Skeletal muscle tissue (tissue), 4 donors: ENCODE results near the gene TOR1B. TPM values are rescaled to one million over a fixed set of nuclear protein-coding genes. Genes with fewer than 3 reads are reported as not detected.

ENCODE experiments used
- H3K27ac ChIP-seq: one replicate; pipeline ENCODE4 v1.7.0; 2013; ENCODE audit warnings: mild to moderate bottlenecking, low read depth, low read length, inconsistent platforms
- H3K27me3 ChIP-seq, 3 donors: one replicate each; pipeline ENCODE4 v1.7.0; 2013; ENCODE audit warnings: low read length in 3 of 3; ENCODE audit not compliant: control insufficient read depth in 3 of 3, insufficient read depth in 3 of 3
- H3K36me3 ChIP-seq, 3 donors: one replicate each; pipeline ENCODE4 v1.7.0; 2013; ENCODE audit warnings: low read length in 3 of 3; ENCODE audit not compliant: control insufficient read depth in 3 of 3, insufficient read depth in 3 of 3
- H3K4me1 ChIP-seq, 3 donors: one replicate each; pipeline ENCODE4 v1.7.0; 2013; ENCODE audit warnings: low read length in 3 of 3, mild to moderate bottlenecking in 3 of 3; ENCODE audit not compliant: control insufficient read depth in 3 of 3, insufficient read depth in 3 of 3
- H3K4me3 ChIP-seq, 3 donors: one replicate each; pipeline ENCODE4 v1.7.0; 2013; ENCODE audit warnings: low read length in 3 of 3
- H3K9ac ChIP-seq, 3 donors: one replicate each; pipeline ENCODE4 v1.7.0; 2013; ENCODE audit warnings: low read length in 3 of 3, mild to moderate bottlenecking in 3 of 3, moderate library complexity in 2 of 3, low read depth in 1 of 3
- H3K9me3 ChIP-seq, 3 donors: one replicate each; pipeline ENCODE4 v1.7.0; 2013; ENCODE audit warnings: low read length in 3 of 3; ENCODE audit not compliant: control insufficient read depth in 3 of 3
- total RNA-seq: library from RNA; depleted of rRNA; stranded (reverse); fragments of >200 nt; gene quantifications from one replicate; pipeline ENCODE4 v1.2.3, GENCODE V29; 2014
- donor health status: Osteomylitis.

Gene TOR1B
- total RNA-seq, 1 donor from 2014 or later: 15.7 TPM

- no peaks in the 10 kb centered on the region for H3K27me3 ChIP-seq
- H3K9ac ChIP-seq: peak overlapping the region; percentile 85 to 95 (median 91)
- peaks cover 16 to 30% (median 28%) of the 10 kb centered on the region in 3 donors for H3K36me3 ChIP-seq
- H3K4me1 ChIP-seq: peaks cover 22 to 41% (median 24%) of the 10 kb centered on the region in 3 donors
- H3K4me3 ChIP-seq: peak overlapping the region; percentile 82 to 99 (median 91)
- peak overlapping the region; percentile 81 for H3K27ac ChIP-seq
- no peaks in the 10 kb centered on the region for H3K9me3 ChIP-seq
Observed at GRCh38 chr9:129835860-129836223, 32.9 kb downstream of the TOR1B start.

- Histone ChIP-seq H3K4me3 (peak overlapping the region; percentile 82 to 99 (median 91)), H3K27ac (peak overlapping the region; percentile 81), H3K4me1 (peaks cover 22 to 41% (median 24%) of the 10 kb centered on the region in 3 donors), H3K9me3 (no peaks in the 10 kb centered on the region), H3K27me3 (no peaks in the 10 kb centered on the region), H3K9ac (peak overlapping the region; percentile 85 to 95 (median 91)), H3K36me3 (peaks cover 15 to 26% (median 25%) of the 10 kb centered on the region in 3 donors)
Observed at GRCh38 chr9:129836311-129837007, 33.5 kb downstream of the TOR1B start.

- Histone ChIP-seq H3K9me3 (no peaks in the 10 kb centered on the region), H3K4me1 (peaks cover 22 to 39% (median 24%) of the 10 kb centered on the region in 3 donors), H3K9ac (peak overlapping the region in 1 of 3 donors; percentile 1), H3K4me3 (no peak overlapping the region), H3K36me3 (peaks cover 7 to 12% (median 8%) of the 10 kb centered on the region in 3 donors), H3K27ac (no peak overlapping the region), H3K27me3 (no peaks in the 10 kb centered on the region)
Observed at GRCh38 chr9:129838707-129839259, 35.8 kb downstream of the TOR1B start.

- Histone ChIP-seq H3K4me1 (peaks cover 17 to 33% (median 18%) of the 10 kb centered on the region in 3 donors), H3K27ac (no peak overlapping the region), H3K27me3 (no peaks in the 10 kb centered on the region), H3K9me3 (no peaks in the 10 kb centered on the region), H3K36me3 (peaks cover 7 to 12% (median 8%) of the 10 kb centered on the region in 3 donors), H3K4me3 (no peak overlapping the region), H3K9ac (peak overlapping the region in 1 of 3 donors; percentile 1)
Observed at GRCh38 chr9:129839324-129840023, 36.5 kb downstream of the TOR1B start.

GRCh38 chr9:129840034-129840433 is 37.0 kb downstream of the TOR1B start:
- no peak overlapping the region for H3K27ac ChIP-seq
- H3K36me3 ChIP-seq: peaks cover 4 to 12% (median 7%) of the 10 kb centered on the region in 3 donors
- no peaks in the 10 kb centered on the region for H3K27me3 ChIP-seq
- H3K4me1 ChIP-seq: peaks cover 13 to 28% (median 16%) of the 10 kb centered on the region in 3 donors
- no peak overlapping the region for H3K4me3 ChIP-seq
- H3K9me3 ChIP-seq: no peaks in the 10 kb centered on the region
- H3K9ac ChIP-seq: no peak overlapping the region

- Histone ChIP-seq H3K4me3 (no peak overlapping the region), H3K9ac (no peak overlapping the region), H3K4me1 (peaks cover 12 to 23% (median 13%) of the 10 kb centered on the region in 3 donors), H3K36me3 (peaks cover 4 to 12% (median 7%) of the 10 kb centered on the region in 3 donors), H3K9me3 (no peaks in the 10 kb centered on the region), H3K27ac (no peak overlapping the region), H3K27me3 (no peaks in the 10 kb centered on the region)
Observed at GRCh38 chr9:129841071-129841470, 38.1 kb downstream of the TOR1B start.

GRCh38 chr9:129845373-129845772 is 42.4 kb downstream of the TOR1B start:
- Histone ChIP-seq H3K36me3 (peaks cover 2 to 6% (median 5%) of the 10 kb centered on the region in 3 donors), H3K4me3 (no peak overlapping the region), H3K27ac (no peak overlapping the region), H3K9me3 (no peaks in the 10 kb centered on the region), H3K27me3 (no peaks in the 10 kb centered on the region), H3K4me1 (no peaks in the 10 kb centered on the region), H3K9ac (no peak overlapping the region)

- Histone ChIP-seq H3K27me3 (no peaks in the 10 kb centered on the region), H3K36me3 (peaks cover 24 to 34% (median 29%) of the 10 kb centered on the region in 3 donors), H3K9me3 (no peaks in the 10 kb centered on the region), H3K9ac (no peak overlapping the region), H3K4me3 (no peak overlapping the region), H3K4me1 (no peaks in the 10 kb centered on the region), H3K27ac (no peak overlapping the region)
Observed at GRCh38 chr9:129848712-129849441, 45.9 kb downstream of the TOR1B start.

- Histone ChIP-seq H3K9me3 (no peaks in the 10 kb centered on the region), H3K27ac (no peak overlapping the region), H3K9ac (no peak overlapping the region), H3K36me3 (peaks cover 28 to 42% (median 29%) of the 10 kb centered on the region in 3 donors), H3K27me3 (no peaks in the 10 kb centered on the region), H3K4me3 (no peak overlapping the region), H3K4me1 (no peaks in the 10 kb centered on the region)
Observed at GRCh38 chr9:129849901-129850300, 46.9 kb downstream of the TOR1B start.
